GM19463 (cell line): ENCODE results near the gene DDX23.
"Not testable (repeated sequence)": the region's sequence is repeated elsewhere in the genome, so short reads cannot be mapped to it uniquely, and the experiment has no call there.

ENCODE experiments used
- ATAC-seq: cut with Tn5 transposase; IDR thresholded peaks from one replicate; pipeline ENCODE4 v1.9.1; 2021; ENCODE audit warnings: mild to moderate bottlenecking, moderate library complexity; ENCODE audit not compliant: unreplicated experiment

DDX23 gene

GRCh38 chr12:48863291-48863690 lies 11.3 kb upstream of the DDX23 start:
- no peak for ATAC-seq

GRCh38 chr12:48862760-48863159 lies 10.8 kb upstream of the DDX23 start:
- ATAC-seq = no peak

GRCh38 chr12:48861111-48861510 lies 9.1 kb upstream of the DDX23 start:
- ATAC-seq = no peak

- not testable (repeated sequence) for ATAC-seq
Measured at GRCh38 chr12:48860236-48860635, 8.3 kb upstream of the DDX23 start.

- no peak for ATAC-seq
Measured at GRCh38 chr12:48859607-48860006, 7.6 kb upstream of the DDX23 start.

- ATAC-seq = no peak
Measured at GRCh38 chr12:48858043-48858442, 6.1 kb upstream of the DDX23 start.

- peak; percentile 57 for ATAC-seq
Measured at GRCh38 chr12:48857278-48857994, 5.5 kb upstream of the DDX23 start.

- no peak for ATAC-seq
Measured at GRCh38 chr12:48856379-48856778, 4.4 kb upstream of the DDX23 start.

GRCh38 chr12:48854932-48855331 lies 3.0 kb upstream of the DDX23 start:
- ATAC-seq = not testable (repeated sequence)

GRCh38 chr12:48854488-48854887 lies 2.5 kb upstream of the DDX23 start:
- no peak for ATAC-seq

- ATAC-seq = peak; percentile 37
Measured at GRCh38 chr12:48852734-48853688, 1.0 kb upstream of the DDX23 start.

GRCh38 chr12:48842021-48842420 lies 9.9 kb downstream of the DDX23 start:
- ATAC-seq = not testable (repeated sequence)

- ATAC-seq = no peak
Measured at GRCh38 chr12:48838048-48838447, 13.9 kb downstream of the DDX23 start.

GRCh38 chr12:48832321-48833060 lies 19.5 kb downstream of the DDX23 start:
- no peak for ATAC-seq

- no peak for ATAC-seq
Measured at GRCh38 chr12:48831257-48831656, 20.7 kb downstream of the DDX23 start.

- ATAC-seq = no peak
Measured at GRCh38 chr12:48828841-48829575, 23.0 kb downstream of the DDX23 start.

- ATAC-seq = no peak
Measured at GRCh38 chr12:48828293-48828692, 23.7 kb downstream of the DDX23 start.

GRCh38 chr12:48827513-48828096 lies 24.4 kb downstream of the DDX23 start:
- no peak for ATAC-seq

GRCh38 chr12:48827026-48827425 lies 24.9 kb downstream of the DDX23 start:
- no peak for ATAC-seq

- no peak for ATAC-seq
Measured at GRCh38 chr12:48826209-48826855, 25.6 kb downstream of the DDX23 start.
